GM10266 (cell line): Measurements from ENCODE around the gene SIX3.

Experiments used
- DNase-seq: peaks from one replicate; pipeline ENCODE4 v3.0.0; 2012; ENCODE audit errors: extremely low spot score
- CTCF ChIP-seq: IDR thresholded peaks from 2 replicates; pipeline ENCODE4 v1.5.1; 2012; ENCODE audit warnings: mild to moderate bottlenecking, low read depth; ENCODE audit not compliant: control insufficient read depth, insufficient read depth; ENCODE audit errors: missing control alignments

The SIX3 gene

GRCh38 chr2:44941551-44942234 is at the start of gene SIX3:
SIX3 (plus strand) TSS chr2:44941702; CDS start chr2:44942105, 403 bp downstream.
- TF ChIP-seq CTCF: no peak
- peak; percentile 84 for DNase-seq

- TF ChIP-seq CTCF: no peak
- DNase-seq: peak; percentile 36
Measured at GRCh38 chr2:44894058-44894457, 47.4 kb upstream of the SIX3 start.

GRCh38 chr2:44895061-44895460 is 46.4 kb upstream of the SIX3 start:
- DNase-seq: no peak
- TF ChIP-seq CTCF: no peak

GRCh38 chr2:44897406-44897805 is 44.1 kb upstream of the SIX3 start:
- TF ChIP-seq CTCF: no peak
- no peak for DNase-seq

- DNase-seq: no peak
- no peak for TF ChIP-seq CTCF
Measured at GRCh38 chr2:44902217-44903137, 39.0 kb upstream of the SIX3 start.

GRCh38 chr2:44904578-44904977 is 36.9 kb upstream of the SIX3 start:
- DNase-seq: no peak
- no peak for TF ChIP-seq CTCF

GRCh38 chr2:44906972-44907371 is 34.5 kb upstream of the SIX3 start:
- DNase-seq: no peak
- no peak for TF ChIP-seq CTCF
